ENCODE results near the gene KPTN. TPM values are rescaled to one million over a fixed set of nuclear protein-coding genes. Genes with fewer than 3 reads are reported as not detected.

The KPTN gene
- total RNA-seq, 1 experiment from 2014 or later = 31.5 TPM

- DNase-seq (ENCODE audit: low spot score) = peak; percentile 84
- in situ Hi-C loops (cut with HindIII; ENCODE audit: low sequenced_read_pairs) = no loop called here
These were observed 56.5 kb downstream of the KPTN start for GRCh38 chr19:47427241-47428176.

Other genes starting within 250 kb of the KPTN start
- gene CCDC9, start 227.7 kb downstream of the KPTN start, total RNA-seq (2014; rRNA removed; shearing (Covaris generic)) = 16.5 and 22.2 TPM in 2 replicates
- gene INAFM1, start 209.3 kb downstream of the KPTN start, total RNA-seq (2014; rRNA removed; shearing (Covaris generic)) = 7.0 and 11.0 TPM in 2 replicates
- 0.68 and 0.92 TPM in 2 replicates for gene C5AR1, start 174.4 kb downstream of the KPTN start, total RNA-seq (2014; rRNA removed; shearing (Covaris generic))
- not detected in 2 replicates for gene C5AR2, start 152.0 kb downstream of the KPTN start, total RNA-seq (2014; rRNA removed; shearing (Covaris generic))
- 13.9 and 16.7 TPM in 2 replicates for gene DHX34, start 134.9 kb downstream of the KPTN start, total RNA-seq (2014; rRNA removed; shearing (Covaris generic))
- 114 and 148 TPM in 2 replicates for gene MEIS3, start 64.7 kb downstream of the KPTN start, total RNA-seq (2014; rRNA removed; shearing (Covaris generic))
- gene SLC8A2, start 12.3 kb downstream of the KPTN start, total RNA-seq (2014; rRNA removed; shearing (Covaris generic)) = 3.5 and 3.8 TPM in 2 replicates
- gene NAPA, start 30.8 kb upstream of the KPTN start, total RNA-seq (2014; rRNA removed; shearing (Covaris generic)) = 54.7 and 75.9 TPM in 2 replicates
- not detected in 2 replicates for gene ZNF541, start 88.9 kb upstream of the KPTN start, total RNA-seq (2014; rRNA removed; shearing (Covaris generic))
- 0.10 and 5.7 TPM in 2 replicates for gene BICRA, start 124.9 kb upstream of the KPTN start, total RNA-seq (2014; rRNA removed; shearing (Covaris generic))
- not detected in 2 replicates for gene EHD2, start 229.2 kb upstream of the KPTN start, total RNA-seq (2014; rRNA removed; shearing (Covaris generic))